ENCODE results near the gene GLIPR2.
A peak's percentile ranks its signal among the peaks of the same experiment; 100 is the strongest.

DNA sequence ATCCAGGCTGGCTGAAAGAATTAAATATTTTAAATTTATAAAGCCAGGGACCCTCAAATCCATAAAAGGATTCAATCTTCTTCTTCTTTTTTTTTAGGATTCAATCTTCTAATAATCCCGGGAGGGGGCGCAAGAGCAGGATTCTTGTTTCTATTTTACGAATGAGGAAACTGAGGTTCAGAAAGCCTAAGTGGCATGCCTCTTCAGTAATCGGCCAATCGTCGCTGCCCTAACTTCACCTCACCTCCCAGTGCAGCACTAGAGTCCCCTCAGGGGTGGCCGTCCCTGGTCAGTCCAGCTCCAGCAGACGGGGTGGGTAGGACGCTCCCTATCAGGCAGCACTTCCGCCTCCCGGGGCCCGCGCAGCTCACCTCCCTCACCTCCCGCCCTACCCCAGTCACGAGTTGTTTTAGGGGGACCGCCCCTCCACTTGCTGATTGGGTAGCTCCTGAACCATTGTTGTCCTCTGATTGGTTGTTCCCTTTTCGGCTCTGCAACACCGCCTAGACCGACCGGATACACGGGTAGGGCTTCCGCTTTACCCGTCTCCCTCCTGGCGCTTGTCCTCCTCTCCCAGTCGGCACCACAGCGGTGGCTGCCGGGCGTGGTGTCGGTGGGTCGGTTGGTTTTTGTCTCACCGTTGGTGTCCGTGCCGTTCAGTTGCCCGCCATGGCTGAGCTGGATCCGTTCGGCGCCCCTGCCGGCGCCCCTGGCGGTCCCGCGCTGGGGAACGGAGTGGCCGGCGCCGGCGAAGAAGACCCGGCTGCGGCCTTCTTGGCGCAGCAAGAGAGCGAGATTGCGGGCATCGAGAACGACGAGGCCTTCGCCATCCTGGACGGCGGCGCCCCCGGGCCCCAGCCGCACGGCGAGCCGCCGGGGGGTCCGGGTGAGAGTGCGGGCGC lies 54.1 kb downstream of the GLIPR2 start, which contains the start of gene CLTA:
- TF ChIP-seq ZNF514 (tag by site-specific recombination; IDR thresholded peaks at IDR 0.05) = no peak
- no peak for TF ChIP-seq HOXA7 (CRISPR knock-in tag; IDR thresholded peaks at IDR 0.05; ENCODE audit: borderline replicate concordance)
- TF ChIP-seq, protein P1, sequence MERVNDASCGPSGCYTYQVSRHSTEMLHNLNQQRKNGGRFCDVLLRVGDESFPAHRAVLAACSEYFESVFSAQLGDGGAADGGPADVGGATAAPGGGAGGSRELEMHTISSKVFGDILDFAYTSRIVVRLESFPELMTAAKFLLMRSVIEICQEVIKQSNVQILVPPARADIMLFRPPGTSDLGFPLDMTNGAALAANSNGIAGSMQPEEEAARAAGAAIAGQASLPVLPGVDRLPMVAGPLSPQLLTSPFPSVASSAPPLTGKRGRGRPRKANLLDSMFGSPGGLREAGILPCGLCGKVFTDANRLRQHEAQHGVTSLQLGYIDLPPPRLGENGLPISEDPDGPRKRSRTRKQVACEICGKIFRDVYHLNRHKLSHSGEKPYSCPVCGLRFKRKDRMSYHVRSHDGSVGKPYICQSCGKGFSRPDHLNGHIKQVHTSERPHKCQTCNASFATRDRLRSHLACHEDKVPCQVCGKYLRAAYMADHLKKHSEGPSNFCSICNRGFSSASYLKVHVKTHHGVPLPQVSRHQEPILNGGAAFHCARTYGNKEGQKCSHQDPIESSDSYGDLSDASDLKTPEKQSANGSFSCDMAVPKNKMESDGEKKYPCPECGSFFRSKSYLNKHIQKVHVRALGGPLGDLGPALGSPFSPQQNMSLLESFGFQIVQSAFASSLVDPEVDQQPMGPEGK (tag by site-specific recombination; IDR thresholded peaks at IDR 0.05) = peak; percentile 83
- no peak for TF ChIP-seq ZNF530 (tag by site-specific recombination; IDR thresholded peaks at IDR 0.05; ENCODE audit: low read depth)
- TF ChIP-seq, protein P2, sequence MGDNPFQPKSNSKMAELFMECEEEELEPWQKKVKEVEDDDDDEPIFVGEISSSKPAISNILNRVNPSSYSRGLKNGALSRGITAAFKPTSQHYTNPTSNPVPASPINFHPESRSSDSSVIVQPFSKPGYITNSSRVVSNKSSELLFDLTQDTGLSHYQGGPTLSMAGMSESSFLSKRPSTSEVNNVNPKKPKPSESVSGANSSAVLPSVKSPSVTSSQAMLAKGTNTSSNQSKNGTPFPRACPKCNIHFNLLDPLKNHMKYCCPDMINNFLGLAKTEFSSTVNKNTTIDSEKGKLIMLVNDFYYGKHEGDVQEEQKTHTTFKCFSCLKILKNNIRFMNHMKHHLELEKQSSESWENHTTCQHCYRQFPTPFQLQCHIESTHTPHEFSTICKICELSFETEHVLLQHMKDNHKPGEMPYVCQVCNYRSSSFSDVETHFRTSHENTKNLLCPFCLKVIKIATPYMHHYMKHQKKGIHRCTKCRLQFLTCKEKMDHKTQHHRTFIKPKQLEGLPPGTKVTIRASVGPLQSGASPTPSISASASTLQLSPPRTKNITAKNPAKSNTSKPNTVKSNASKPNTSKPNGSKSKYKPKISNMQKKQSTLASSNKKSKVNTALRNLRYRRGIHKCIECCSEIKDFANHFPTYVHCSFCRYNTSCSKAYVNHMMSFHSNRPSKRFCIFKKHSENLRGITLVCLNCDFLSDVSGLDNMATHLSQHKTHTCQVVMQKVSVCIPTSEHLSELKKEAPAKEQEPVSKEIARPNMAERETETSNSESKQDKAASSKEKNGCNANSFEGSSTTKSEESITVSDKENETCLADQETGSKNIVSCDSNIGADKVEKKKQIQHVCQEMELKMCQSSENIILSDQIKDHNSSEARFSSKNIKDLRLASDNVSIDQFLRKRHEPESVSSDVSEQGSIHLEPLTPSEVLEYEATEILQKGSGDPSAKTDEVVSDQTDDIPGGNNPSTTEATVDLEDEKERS (tag by site-specific recombination; IDR thresholded peaks at IDR 0.05) = no peak
- TF ChIP-seq, protein P3, sequence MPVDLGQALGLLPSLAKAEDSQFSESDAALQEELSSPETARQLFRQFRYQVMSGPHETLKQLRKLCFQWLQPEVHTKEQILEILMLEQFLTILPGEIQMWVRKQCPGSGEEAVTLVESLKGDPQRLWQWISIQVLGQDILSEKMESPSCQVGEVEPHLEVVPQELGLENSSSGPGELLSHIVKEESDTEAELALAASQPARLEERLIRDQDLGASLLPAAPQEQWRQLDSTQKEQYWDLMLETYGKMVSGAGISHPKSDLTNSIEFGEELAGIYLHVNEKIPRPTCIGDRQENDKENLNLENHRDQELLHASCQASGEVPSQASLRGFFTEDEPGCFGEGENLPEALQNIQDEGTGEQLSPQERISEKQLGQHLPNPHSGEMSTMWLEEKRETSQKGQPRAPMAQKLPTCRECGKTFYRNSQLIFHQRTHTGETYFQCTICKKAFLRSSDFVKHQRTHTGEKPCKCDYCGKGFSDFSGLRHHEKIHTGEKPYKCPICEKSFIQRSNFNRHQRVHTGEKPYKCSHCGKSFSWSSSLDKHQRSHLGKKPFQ (tag by site-specific recombination; IDR thresholded peaks at IDR 0.05) = no peak
- no peak for TF ChIP-seq ZNF174 (tag by site-specific recombination; IDR thresholded peaks at IDR 0.05)
- TF ChIP-seq, protein P4, sequence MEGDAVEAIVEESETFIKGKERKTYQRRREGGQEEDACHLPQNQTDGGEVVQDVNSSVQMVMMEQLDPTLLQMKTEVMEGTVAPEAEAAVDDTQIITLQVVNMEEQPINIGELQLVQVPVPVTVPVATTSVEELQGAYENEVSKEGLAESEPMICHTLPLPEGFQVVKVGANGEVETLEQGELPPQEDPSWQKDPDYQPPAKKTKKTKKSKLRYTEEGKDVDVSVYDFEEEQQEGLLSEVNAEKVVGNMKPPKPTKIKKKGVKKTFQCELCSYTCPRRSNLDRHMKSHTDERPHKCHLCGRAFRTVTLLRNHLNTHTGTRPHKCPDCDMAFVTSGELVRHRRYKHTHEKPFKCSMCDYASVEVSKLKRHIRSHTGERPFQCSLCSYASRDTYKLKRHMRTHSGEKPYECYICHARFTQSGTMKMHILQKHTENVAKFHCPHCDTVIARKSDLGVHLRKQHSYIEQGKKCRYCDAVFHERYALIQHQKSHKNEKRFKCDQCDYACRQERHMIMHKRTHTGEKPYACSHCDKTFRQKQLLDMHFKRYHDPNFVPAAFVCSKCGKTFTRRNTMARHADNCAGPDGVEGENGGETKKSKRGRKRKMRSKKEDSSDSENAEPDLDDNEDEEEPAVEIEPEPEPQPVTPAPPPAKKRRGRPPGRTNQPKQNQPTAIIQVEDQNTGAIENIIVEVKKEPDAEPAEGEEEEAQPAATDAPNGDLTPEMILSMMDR (tag by site-specific recombination; IDR thresholded peaks at IDR 0.05) = peak; percentile 34; the same call in 1 of the 2 replicates
- TF ChIP-seq, protein P5, sequence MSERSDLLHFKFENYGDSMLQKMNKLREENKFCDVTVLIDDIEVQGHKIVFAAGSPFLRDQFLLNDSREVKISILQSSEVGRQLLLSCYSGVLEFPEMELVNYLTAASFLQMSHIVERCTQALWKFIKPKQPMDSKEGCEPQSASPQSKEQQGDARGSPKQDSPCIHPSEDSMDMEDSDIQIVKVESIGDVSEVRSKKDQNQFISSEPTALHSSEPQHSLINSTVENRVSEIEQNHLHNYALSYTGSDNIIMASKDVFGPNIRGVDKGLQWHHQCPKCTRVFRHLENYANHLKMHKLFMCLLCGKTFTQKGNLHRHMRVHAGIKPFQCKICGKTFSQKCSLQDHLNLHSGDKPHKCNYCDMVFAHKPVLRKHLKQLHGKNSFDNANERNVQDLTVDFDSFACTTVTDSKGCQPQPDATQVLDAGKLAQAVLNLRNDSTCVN (tag by site-specific recombination; optimal IDR thresholded peaks at IDR 0.05) = peak; percentile 44
- TF ChIP-seq REST (tag by site-specific recombination; IDR thresholded peaks at IDR 0.05) = peak; percentile 30; the same call in 1 of the 2 replicates
- TF ChIP-seq, protein P6, sequence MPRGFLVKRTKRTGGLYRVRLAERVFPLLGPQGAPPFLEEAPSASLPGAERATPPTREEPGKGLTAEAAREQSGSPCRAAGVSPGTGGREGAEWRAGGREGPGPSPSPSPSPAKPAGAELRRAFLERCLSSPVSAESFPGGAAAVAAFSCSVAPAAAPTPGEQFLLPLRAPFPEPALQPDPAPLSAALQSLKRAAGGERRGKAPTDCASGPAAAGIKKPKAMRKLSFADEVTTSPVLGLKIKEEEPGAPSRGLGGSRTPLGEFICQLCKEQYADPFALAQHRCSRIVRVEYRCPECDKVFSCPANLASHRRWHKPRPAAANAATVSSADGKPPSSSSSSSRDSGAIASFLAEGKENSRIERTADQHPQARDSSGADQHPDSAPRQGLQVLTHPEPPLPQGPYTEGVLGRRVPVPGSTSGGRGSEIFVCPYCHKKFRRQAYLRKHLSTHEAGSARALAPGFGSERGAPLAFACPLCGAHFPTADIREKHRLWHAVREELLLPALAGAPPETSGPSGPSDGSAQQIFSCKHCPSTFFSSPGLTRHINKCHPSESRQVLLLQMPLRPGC (tag by site-specific recombination; IDR thresholded peaks at IDR 0.05) = 0 out of 2 replicates have a peak, but pooled peaks have one; percentile 16
- TF ChIP-seq SETDB1 (IDR thresholded peaks at IDR 0.05; ENCODE audit: insufficient read length, low read length) = no peak

Data from HEK293 (cell line).